ENCODE results near the gene CHCHD4.

Gene CHCHD4

GRCh38 chr3:14146381-14147065 lies 21.9 kb upstream of the CHCHD4 start:
- DNase-seq (ENCODE audit: low read depth): no peak
- no peak for TF ChIP-seq CTCF (IDR thresholded peaks at IDR 0.05; ENCODE audit: control insufficient read depth, insufficient read depth, low read depth, low read length, missing control alignments)
- H3K4me3 ChIP-seq (ENCODE audit: control insufficient read depth, low read depth, low read length): no peak overlapping the region

GRCh38 chr3:14145670-14146380 lies 21.2 kb upstream of the CHCHD4 start:
- H3K4me3 ChIP-seq (ENCODE audit: control insufficient read depth, low read depth, low read length): no peak overlapping the region
- no peak for TF ChIP-seq CTCF (IDR thresholded peaks at IDR 0.05; ENCODE audit: control insufficient read depth, insufficient read depth, low read depth, low read length, missing control alignments)
- DNase-seq (ENCODE audit: low read depth): no peak

- H3K4me3 ChIP-seq (ENCODE audit: control insufficient read depth, low read depth, low read length): no peak overlapping the region
- no peak for TF ChIP-seq CTCF (IDR thresholded peaks at IDR 0.05; ENCODE audit: control insufficient read depth, insufficient read depth, low read depth, low read length, missing control alignments)
- no peak for DNase-seq (ENCODE audit: low read depth)
Observed at GRCh38 chr3:14145236-14145635, 20.6 kb upstream of the CHCHD4 start.

GRCh38 chr3:14144423-14145075 lies 19.9 kb upstream of the CHCHD4 start:
- H3K4me3 ChIP-seq (ENCODE audit: control insufficient read depth, low read depth, low read length): peak overlapping the region; percentile 11; the same call in 1 of the 2 replicates
- peak; percentile 99 for DNase-seq (ENCODE audit: low read depth)
- no peak for TF ChIP-seq CTCF (IDR thresholded peaks at IDR 0.05; ENCODE audit: control insufficient read depth, insufficient read depth, low read depth, low read length, missing control alignments)

GRCh38 chr3:14143271-14144225 lies 18.9 kb upstream of the CHCHD4 start:
- TF ChIP-seq CTCF (IDR thresholded peaks at IDR 0.05; ENCODE audit: control insufficient read depth, insufficient read depth, low read depth, low read length, missing control alignments): no peak
- H3K4me3 ChIP-seq (ENCODE audit: control insufficient read depth, low read depth, low read length): no peak overlapping the region
- peak; percentile 87 for DNase-seq (ENCODE audit: low read depth)

Data from AG09309 (cell line).